Measurements from ENCODE around the gene NAT16.
A peak's percentile ranks its signal among the peaks of the same experiment; 100 is the strongest.

DNA sequence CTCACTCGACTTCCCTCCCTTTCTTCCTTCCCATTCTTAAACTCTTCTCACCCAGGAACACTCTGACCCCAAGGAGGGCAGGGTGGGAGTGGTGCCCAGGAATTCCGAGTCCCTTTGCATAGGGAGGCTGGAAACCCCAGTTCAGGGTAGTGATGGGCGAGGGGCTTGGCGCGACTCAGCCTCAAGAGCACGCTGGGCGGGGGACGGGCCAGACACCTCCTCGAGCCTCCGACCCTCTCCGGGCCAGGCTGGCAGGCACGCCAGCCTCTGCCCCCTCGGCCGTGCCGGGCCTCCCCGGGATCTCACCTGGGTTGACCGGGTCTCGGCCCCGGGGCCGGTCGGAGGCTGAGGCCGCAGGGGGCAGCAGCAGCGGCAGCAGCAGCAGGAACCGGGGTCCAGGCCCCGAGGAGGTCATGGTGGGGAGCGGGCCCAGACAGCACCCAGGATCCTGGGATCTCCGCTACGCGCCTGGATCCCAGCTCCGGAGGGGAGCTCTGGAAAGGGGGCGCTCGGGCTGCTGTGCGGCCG is 36.8 kb upstream of the NAT16 start:
- TF ChIP-seq, protein P1, sequence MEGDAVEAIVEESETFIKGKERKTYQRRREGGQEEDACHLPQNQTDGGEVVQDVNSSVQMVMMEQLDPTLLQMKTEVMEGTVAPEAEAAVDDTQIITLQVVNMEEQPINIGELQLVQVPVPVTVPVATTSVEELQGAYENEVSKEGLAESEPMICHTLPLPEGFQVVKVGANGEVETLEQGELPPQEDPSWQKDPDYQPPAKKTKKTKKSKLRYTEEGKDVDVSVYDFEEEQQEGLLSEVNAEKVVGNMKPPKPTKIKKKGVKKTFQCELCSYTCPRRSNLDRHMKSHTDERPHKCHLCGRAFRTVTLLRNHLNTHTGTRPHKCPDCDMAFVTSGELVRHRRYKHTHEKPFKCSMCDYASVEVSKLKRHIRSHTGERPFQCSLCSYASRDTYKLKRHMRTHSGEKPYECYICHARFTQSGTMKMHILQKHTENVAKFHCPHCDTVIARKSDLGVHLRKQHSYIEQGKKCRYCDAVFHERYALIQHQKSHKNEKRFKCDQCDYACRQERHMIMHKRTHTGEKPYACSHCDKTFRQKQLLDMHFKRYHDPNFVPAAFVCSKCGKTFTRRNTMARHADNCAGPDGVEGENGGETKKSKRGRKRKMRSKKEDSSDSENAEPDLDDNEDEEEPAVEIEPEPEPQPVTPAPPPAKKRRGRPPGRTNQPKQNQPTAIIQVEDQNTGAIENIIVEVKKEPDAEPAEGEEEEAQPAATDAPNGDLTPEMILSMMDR (IDR thresholded peaks at IDR 0.05), result peak in 1 of 3 experiments; percentile 18
- TF ChIP-seq POLR2AphosphoS5 (IDR thresholded peaks at IDR 0.05) (no peak), POLR2A (IDR thresholded peaks at IDR 0.05; ENCODE audit: low read depth) (no peak)

Data from esophagus muscularis mucosa (tissue), 3 donors.